Measurements from ENCODE around the gene TEAD3. TPM values are rescaled to one million over a fixed set of nuclear protein-coding genes. Genes with fewer than 3 reads are reported as not detected.

The TEAD3 gene
- total and polyA plus RNA-seq, 2 of the 4 experiments (the other 2 are of a cell fraction), result 5.2 to 28.0 TPM

DNA sequence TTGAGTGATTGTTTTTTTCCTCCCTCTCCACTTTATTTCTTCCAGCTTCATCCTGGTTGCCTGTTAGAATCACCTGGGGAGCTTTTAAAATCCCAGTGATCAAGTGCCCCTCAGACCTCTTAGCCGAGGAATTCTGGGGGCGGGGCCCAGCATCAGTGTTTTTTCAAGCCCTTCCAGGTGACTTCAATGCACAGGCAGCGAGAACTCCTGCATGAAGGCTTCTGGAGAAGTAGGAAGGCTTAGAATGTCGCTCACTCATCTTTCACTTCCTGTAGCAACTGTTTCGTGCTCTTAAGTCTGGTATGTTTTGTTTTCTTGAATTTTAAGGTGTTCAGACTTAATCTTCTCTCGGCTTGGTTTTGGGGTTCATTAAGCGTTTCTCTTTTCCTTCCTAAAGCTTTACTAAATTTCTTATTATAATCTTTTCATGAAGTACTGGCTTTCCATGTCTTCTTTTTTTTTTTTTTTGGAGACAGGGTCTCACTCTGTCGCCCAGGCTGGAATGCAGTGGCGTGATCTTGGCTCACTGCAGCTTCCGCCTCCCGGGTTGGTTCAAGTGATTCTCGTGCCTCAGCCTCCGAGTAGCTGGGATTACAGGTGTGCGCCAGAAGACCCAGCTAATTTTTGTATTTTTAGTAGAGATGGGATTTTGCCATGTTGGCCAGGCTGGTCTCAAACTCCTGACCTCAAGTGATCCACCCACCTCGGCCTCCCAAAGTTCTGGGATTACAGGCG is 46.7 kb upstream of the TEAD3 start:
- POLR2A ChIA-PET (ENCODE audit: unreplicated experiment), result no interaction called here
- no peak overlapping the region for H3K56ac ChIP-seq (ENCODE audit: extremely low read depth, insufficient read depth, low read length)
- no peak overlapping the region for H3K23ac ChIP-seq (ENCODE audit: low read depth, low read length)
- H3K18ac ChIP-seq (ENCODE audit: low read depth, low read length), result no peak overlapping the region
- H3K4me1 ChIP-seq (ENCODE audit: control insufficient read depth, insufficient read depth, low read length), result no peaks in the 10 kb centered on the region
- H2BK20ac ChIP-seq (ENCODE audit: low read depth, low read length), result no peak overlapping the region
- H3K4me3 ChIP-seq (ENCODE audit: insufficient read depth, low read depth, low read length), result no peak overlapping the region
- TF ChIP-seq RCOR1 (IDR thresholded peaks at IDR 0.05; ENCODE audit: insufficient replicate concordance, low read length) (no peak), CEBPB (IDR thresholded peaks at IDR 0.05; ENCODE audit: low read depth, low read length) (no peak), RAD21 (IDR thresholded peaks at IDR 0.05; ENCODE audit: low read length) (no peak), RFX5 (IDR thresholded peaks at IDR 0.05; ENCODE audit: low read depth, low read length) (no peak), NFE2L2 (IDR thresholded peaks at IDR 0.05; ENCODE audit: low read depth, low read length) (no peak), USF2 (IDR thresholded peaks at IDR 0.05; ENCODE audit: low read depth, low read length) (no peak), CHD1 (IDR thresholded peaks at IDR 0.05; ENCODE audit: low read depth, low read length) (no peak), FOS (IDR thresholded peaks at IDR 0.05; ENCODE audit: low read depth, low read length) (no peak), POLR2A (IDR thresholded peaks at IDR 0.05; ENCODE audit: low read depth, low read length) (no peak), BHLHE40 (IDR thresholded peaks at IDR 0.05; ENCODE audit: low read depth, low read length) (no peak), ELK1 (IDR thresholded peaks at IDR 0.05; ENCODE audit: borderline replicate concordance, low read depth, low read length) (no peak), MAFK (IDR thresholded peaks at IDR 0.05; ENCODE audit: low read depth, low read length) (no peak), MAZ (IDR thresholded peaks at IDR 0.05; ENCODE audit: borderline replicate concordance, low read depth, low read length) (no peak)
- TF ChIP-seq, protein P1, sequence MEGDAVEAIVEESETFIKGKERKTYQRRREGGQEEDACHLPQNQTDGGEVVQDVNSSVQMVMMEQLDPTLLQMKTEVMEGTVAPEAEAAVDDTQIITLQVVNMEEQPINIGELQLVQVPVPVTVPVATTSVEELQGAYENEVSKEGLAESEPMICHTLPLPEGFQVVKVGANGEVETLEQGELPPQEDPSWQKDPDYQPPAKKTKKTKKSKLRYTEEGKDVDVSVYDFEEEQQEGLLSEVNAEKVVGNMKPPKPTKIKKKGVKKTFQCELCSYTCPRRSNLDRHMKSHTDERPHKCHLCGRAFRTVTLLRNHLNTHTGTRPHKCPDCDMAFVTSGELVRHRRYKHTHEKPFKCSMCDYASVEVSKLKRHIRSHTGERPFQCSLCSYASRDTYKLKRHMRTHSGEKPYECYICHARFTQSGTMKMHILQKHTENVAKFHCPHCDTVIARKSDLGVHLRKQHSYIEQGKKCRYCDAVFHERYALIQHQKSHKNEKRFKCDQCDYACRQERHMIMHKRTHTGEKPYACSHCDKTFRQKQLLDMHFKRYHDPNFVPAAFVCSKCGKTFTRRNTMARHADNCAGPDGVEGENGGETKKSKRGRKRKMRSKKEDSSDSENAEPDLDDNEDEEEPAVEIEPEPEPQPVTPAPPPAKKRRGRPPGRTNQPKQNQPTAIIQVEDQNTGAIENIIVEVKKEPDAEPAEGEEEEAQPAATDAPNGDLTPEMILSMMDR (conservative IDR thresholded peaks at IDR 0.05; ENCODE audit: low read depth, low read length), result no peak
- intact Hi-C loops (cut with micrococcal nuclease), result no loop called here
- no peak overlapping the region for H3K27ac ChIP-seq (ENCODE audit: insufficient read depth, low read length)
- dilution Hi-C loops (cut with HindIII; ENCODE audit: low sequenced_read_pairs, unreplicated experiment), result no loop called here
- no CpG with 5 or more reads among the region's 16 CpGs for WGBS, 2 experiments (ENCODE audit: extremely low coverage in 2 of 2, insufficient read length in 1 of 2)
- no peak overlapping the region for H4K5ac ChIP-seq (ENCODE audit: low read depth, low read length)
- H4K8ac ChIP-seq (ENCODE audit: low read depth in 2 of 2, low read length in 2 of 2), result no peak overlapping the region
- H3K27me3 ChIP-seq (ENCODE audit: control insufficient read depth, insufficient read depth, low read length), result peaks cover 22% of the 10 kb centered on the region
- no peak for DNase-seq
- H3K36me3 ChIP-seq (ENCODE audit: control insufficient read depth, insufficient read depth, low read length), result no peaks in the 10 kb centered on the region
- H3K9ac ChIP-seq (ENCODE audit: low read depth, low read length), result no peak overlapping the region
- no peaks in the 10 kb centered on the region for H3K9me1 ChIP-seq (ENCODE audit: insufficient read depth, low read length)
- no peaks in the 10 kb centered on the region for H4K20me1 ChIP-seq (ENCODE audit: insufficient read depth, low read length)
- H2AFZ ChIP-seq (replicated peaks; ENCODE audit: low read length, poor library complexity), result no peak overlapping the region
- no TSS peak for BruUV-seq (replicated peaks)
- no peaks in the 10 kb centered on the region for H3K79me1 ChIP-seq (ENCODE audit: low read depth in 1 of 2, low read length in 2 of 2)
- H2AK9ac ChIP-seq (replicated peaks; ENCODE audit: low read depth, low read length, poor library complexity), result no peak overlapping the region
- no peak overlapping the region for H2BK120ac ChIP-seq (ENCODE audit: low read depth, low read length)
- H3K9me3 ChIP-seq (ENCODE audit: control insufficient read depth, insufficient read depth, low read length), result peaks cover 2% of the 10 kb centered on the region; the same call in 1 of the 2 replicates
- no peak overlapping the region for H3K14ac ChIP-seq (replicated peaks; ENCODE audit: low read depth, low read length)
- no peak overlapping the region for H2BK15ac ChIP-seq (ENCODE audit: low read depth, low read length)
- CTCF ChIA-PET, result interaction anchor here (0.6 to 1.3 kb wide), 4 partner anchors 9 to 39 kb away, joined by 3 to 4 read pairs (median 4); no protein-coding TSS in a partner anchor
- H3K4ac ChIP-seq (ENCODE audit: low read depth, low read length), result no peak overlapping the region
- H4K91ac ChIP-seq (ENCODE audit: insufficient read depth, low read depth, low read length), result no peak overlapping the region
- no peak overlapping the region for H3K4me2 ChIP-seq (ENCODE audit: low read depth, low read length)
- in situ Hi-C loops (cut with MboI; ENCODE audit: low sequenced_read_pairs), result loop anchor here (25.0 kb wide), 1 partner anchor 419 kb away; no protein-coding TSS in a partner anchor
- no peak for ATAC-seq (ENCODE audit: low read depth)
- no peak overlapping the region for H2BK5ac ChIP-seq (ENCODE audit: low read depth, low read length, poor library complexity, severe bottlenecking)
- no peak overlapping the region for H2AK5ac ChIP-seq (ENCODE audit: low read depth, low read length)
